Brain microvascular endothelial cell (primary cell): Measurements from ENCODE around the gene ITFG2.
A peak's percentile ranks its signal among the peaks of the same experiment; 100 is the strongest.

Source experiments
- DNase-seq: peaks from one replicate; pipeline ENCODE4 v3.0.0-alpha.2; 2020
- H3K27ac ChIP-seq: fragments of 250-450 bp; sonication (Bioruptor Pico); 2 replicates; pipeline ENCODE4 v1.5.1; 2020; ENCODE audit warnings: mild to moderate bottlenecking, moderate library complexity
- H3K27me3 ChIP-seq: fragments of 250-450 bp; sonication (Bioruptor Pico); replicated peaks from 2 replicates; pipeline ENCODE4 v1.5.1; 2020; ENCODE audit warnings: mild to moderate bottlenecking
- H3K36me3 ChIP-seq: fragments of 250-450 bp; sonication (Bioruptor Pico); replicated peaks from 2 replicates; pipeline ENCODE4 v1.5.1; 2020; ENCODE audit warnings: mild to moderate bottlenecking
- H3K4me3 ChIP-seq: 2 replicates; pipeline ENCODE4 v1.5.1; 2011; ENCODE audit warnings: low read depth, mild to moderate bottlenecking, control low read depth, low read length, moderate library complexity
- in situ Hi-C: cut with HindIII; loops from 2 replicates; pipeline ENCODE4 v1.10.0; 2017; ENCODE audit warnings: low sequenced_read_pairs, low pct_ligation_motif_present
- TF ChIP-seq, protein P1 (sequence below): IDR thresholded peaks from 2 replicates; pipeline ENCODE4 v1.5.1; 2011; ENCODE audit warnings: low read depth, mild to moderate bottlenecking, moderate library complexity, low read length, control low read depth, inconsistent platforms; ENCODE audit errors: missing control alignments

ITFG2 gene

DNA sequence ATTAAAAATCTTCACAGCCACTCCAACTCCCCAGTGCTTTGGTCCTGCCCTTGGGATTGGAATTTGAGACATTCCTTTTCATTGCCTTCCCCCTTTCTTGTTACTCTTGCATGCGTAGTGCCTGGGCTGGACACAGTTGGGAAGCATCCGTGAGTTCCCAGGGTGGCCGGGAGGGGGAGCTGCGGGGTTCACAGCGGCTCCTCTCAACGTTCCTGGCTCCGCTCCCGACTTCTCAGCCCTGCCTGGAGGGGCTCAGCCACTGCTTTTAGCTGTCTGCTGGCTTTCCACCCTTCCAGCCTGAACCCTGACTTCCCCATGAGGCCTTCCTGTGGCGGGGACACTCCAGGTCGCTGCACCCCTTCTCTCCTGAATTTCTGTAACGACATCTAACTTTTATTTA is 41.2 kb downstream of the ITFG2 start:
- Histone ChIP-seq H3K27me3 (no peaks in the 10 kb centered on the region), H3K36me3 (no peaks in the 10 kb centered on the region), H3K4me3 (no peak overlapping the region), H3K27ac (no peak overlapping the region)
- peak; percentile 85 for DNase-seq
- in situ Hi-C loops, result no loop called here
- TF ChIP-seq, protein P1, sequence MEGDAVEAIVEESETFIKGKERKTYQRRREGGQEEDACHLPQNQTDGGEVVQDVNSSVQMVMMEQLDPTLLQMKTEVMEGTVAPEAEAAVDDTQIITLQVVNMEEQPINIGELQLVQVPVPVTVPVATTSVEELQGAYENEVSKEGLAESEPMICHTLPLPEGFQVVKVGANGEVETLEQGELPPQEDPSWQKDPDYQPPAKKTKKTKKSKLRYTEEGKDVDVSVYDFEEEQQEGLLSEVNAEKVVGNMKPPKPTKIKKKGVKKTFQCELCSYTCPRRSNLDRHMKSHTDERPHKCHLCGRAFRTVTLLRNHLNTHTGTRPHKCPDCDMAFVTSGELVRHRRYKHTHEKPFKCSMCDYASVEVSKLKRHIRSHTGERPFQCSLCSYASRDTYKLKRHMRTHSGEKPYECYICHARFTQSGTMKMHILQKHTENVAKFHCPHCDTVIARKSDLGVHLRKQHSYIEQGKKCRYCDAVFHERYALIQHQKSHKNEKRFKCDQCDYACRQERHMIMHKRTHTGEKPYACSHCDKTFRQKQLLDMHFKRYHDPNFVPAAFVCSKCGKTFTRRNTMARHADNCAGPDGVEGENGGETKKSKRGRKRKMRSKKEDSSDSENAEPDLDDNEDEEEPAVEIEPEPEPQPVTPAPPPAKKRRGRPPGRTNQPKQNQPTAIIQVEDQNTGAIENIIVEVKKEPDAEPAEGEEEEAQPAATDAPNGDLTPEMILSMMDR, result peak; percentile 98

DNA sequence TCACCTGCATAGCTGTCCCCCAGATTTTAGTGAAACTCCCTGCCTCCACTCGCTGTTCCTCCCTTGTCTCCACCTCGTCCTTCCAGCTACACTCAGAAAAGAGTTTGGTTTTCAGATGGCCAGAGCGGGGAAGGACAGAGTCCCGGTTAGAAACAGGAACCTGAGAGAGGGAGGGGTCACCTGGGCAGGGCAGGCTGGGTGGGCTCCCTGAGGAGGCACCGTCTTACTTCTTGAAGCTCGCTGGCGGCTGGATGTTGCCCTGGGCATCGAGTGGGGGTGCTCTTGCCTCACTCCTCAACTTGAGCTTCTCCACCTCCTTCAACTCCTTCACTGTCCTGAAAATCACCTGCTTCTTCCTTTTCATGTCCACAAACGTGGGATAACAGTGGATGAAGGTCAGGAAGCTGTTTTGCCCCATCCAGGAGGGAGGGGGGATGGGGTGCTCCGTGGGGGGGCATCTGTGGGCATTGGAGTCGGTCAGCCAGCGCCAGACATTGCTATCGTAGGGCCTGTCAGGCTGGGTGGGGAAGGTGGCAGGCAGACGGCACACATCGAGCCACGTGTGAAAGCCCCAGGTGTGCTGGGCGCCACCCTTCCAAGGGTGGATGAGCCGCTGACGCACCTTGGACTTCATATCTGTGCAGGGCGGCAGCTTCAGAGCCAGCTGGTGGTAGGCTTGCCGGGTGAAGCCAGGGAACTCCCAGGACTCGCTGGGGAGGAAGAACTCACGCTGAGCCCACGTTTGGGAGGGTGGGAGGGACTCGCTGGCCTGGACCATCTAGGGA is 42.4 kb downstream of the ITFG2 start:
- Histone ChIP-seq H3K36me3 (no peaks in the 10 kb centered on the region), H3K27ac (no peak overlapping the region), H3K4me3 (no peak overlapping the region), H3K27me3 (no peaks in the 10 kb centered on the region)
- TF ChIP-seq, protein P1, result no peak
- in situ Hi-C loops, result no loop called here
- DNase-seq, result no peak

DNA sequence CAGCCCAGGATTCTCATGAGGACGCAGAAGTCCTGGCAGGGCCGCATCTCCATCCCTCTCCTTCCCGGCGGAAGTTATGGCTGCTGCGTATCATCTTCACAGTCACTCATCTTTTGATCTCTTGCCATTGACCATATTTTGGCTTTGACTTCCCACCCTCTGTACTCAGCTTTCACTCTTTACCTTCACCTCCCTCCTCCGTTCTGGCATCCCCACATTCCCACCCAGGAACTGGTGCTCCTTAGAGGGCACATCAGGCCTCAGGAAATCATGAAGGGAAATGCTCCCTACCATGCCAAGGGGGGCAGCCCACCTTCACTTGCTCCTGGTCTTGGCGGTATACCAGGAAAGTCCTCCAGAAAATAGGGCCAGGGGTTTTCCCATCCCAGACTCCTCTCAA is 43.1 kb downstream of the ITFG2 start:
- H3K27ac ChIP-seq, result no peak overlapping the region
- no peaks in the 10 kb centered on the region for H3K36me3 ChIP-seq
- no peak for DNase-seq
- in situ Hi-C loops, result no loop called here
- TF ChIP-seq, protein P1, result no peak
- H3K27me3 ChIP-seq, result no peaks in the 10 kb centered on the region
- H3K4me3 ChIP-seq, result no peak overlapping the region

DNA sequence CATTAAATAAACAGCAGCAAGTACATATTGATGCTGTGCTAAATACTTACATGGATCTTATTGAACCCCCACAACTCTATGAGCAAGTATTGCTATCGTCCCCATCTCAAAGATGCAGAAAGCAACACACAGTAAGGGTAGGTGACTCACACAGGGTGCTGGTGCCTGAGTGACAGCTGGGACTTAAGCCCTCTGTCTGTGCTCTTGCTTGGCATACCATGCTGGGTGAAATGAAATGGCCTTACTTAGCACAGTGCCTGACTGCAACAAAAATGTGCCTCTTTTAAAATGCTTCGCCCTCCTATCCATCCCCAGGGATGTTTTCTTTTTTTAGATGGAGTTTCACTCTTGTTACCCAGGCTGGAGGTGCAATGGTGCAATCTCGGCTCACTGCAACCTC is 43.6 kb downstream of the ITFG2 start:
- H3K27ac ChIP-seq, result no peak overlapping the region
- no peak overlapping the region for H3K4me3 ChIP-seq
- no peak for DNase-seq
- H3K36me3 ChIP-seq, result no peaks in the 10 kb centered on the region
- H3K27me3 ChIP-seq, result no peaks in the 10 kb centered on the region
- TF ChIP-seq, protein P1, result no peak
- in situ Hi-C loops, result no loop called here

DNA sequence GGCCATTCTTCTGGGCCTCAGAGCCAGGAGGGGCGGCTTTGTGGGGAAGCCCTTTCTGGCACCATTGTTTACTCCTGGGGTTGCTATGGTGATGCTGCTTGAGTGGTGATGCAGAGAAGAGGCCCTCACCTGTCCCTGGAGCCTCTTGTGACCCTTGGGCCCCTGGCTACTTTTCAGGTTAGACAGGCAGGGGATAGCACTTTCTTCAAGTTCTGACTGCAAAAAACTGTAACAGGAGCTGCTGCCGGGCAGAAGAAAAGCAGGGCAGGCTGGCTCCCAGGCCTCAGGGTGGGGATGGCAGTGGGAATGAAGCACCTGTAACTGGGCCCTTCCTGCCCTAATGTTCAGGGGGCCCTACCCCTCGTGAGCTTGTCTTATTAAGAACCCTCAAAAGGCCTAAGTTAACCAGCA is 44.6 kb downstream of the ITFG2 start, which contains the start of gene TEX52:
Gene TEX52 (minus strand): TSS at position 19 of the 411 bp plus-strand sequence. CDS start 13 bp downstream, at position 6.
- no peaks in the 10 kb centered on the region for H3K27me3 ChIP-seq
- TF ChIP-seq, protein P1, result no peak
- no peak within 1 kb of the TSS for H3K27ac ChIP-seq
- no peak for DNase-seq
- in situ Hi-C loops, result no loop called here
- H3K4me3 ChIP-seq, result no peak within 1 kb of the TSS
- no peaks in the 10 kb centered on the region for H3K36me3 ChIP-seq

DNA sequence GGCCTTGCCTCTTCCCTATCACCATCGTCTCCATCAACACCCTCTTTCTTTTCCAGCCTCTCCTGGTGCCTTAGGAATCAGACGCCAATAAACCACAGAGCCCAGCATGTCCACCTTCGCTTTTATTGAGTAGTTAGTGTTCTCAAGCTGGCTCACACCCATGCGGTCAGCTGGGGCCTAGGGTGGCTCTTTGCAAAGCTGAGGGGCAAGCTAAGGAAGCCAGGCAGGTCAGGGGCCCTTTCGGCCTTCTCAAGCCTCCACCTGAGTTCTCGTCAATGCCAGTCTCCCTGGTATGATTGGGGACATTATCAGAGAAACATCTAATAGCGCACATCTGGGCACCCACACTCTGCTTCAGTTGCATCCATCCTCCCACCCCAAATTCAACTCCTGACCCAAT is 45.1 kb downstream of the ITFG2 start:
- in situ Hi-C loops, result no loop called here
- no peak overlapping the region for H3K27ac ChIP-seq
- DNase-seq, result no peak
- no peaks in the 10 kb centered on the region for H3K36me3 ChIP-seq
- no peaks in the 10 kb centered on the region for H3K27me3 ChIP-seq
- no peak overlapping the region for H3K4me3 ChIP-seq
- TF ChIP-seq, protein P1, result no peak
